Uterus (tissue), 2 donors: ENCODE measurements around the gene DNAH6.

Experiments used
- CTCF ChIP-seq, 4 experiments: fragments of 200-600 bp in 2 of 4; fragments of 450-650 bp in 2 of 4; sonication (generic) in 2 of 4; IDR thresholded peaks; one replicate each; pipeline ENCODE4 v1.5.1; 2016 to 2019; ENCODE audit warnings: antibody characterized with exemption in 4 of 4, mild to moderate bottlenecking in 2 of 4, moderate library complexity in 1 of 4
- POLR2A ChIP-seq, 2 donors: fragments of 450-650 bp; IDR thresholded peaks; one replicate each; pipeline ENCODE4 v1.6.1; 2016; ENCODE audit warnings: antibody characterized with exemption in 2 of 2, mild to moderate bottlenecking in 1 of 2, moderate library complexity in 1 of 2

- TF ChIP-seq CTCF (IDR thresholded peaks at IDR 0.05) (no peak), POLR2A (IDR thresholded peaks at IDR 0.05) (no peak)
Observed at GRCh38 chr2:84496386-84496785, 19.9 kb upstream of the DNAH6 start.
